ENCODE measurements around the gene TBCD. TPM values are rescaled to one million over a fixed set of nuclear protein-coding genes. Genes with fewer than 3 reads are reported as not detected.

Gene TBCD
- total and polyA plus RNA-seq, 9 of the 15 experiments (the other 6 are each of a cell fraction or from before 2014, with no cell fraction given) = 8.9 to 98.5 (median 28.0) TPM

DNA sequence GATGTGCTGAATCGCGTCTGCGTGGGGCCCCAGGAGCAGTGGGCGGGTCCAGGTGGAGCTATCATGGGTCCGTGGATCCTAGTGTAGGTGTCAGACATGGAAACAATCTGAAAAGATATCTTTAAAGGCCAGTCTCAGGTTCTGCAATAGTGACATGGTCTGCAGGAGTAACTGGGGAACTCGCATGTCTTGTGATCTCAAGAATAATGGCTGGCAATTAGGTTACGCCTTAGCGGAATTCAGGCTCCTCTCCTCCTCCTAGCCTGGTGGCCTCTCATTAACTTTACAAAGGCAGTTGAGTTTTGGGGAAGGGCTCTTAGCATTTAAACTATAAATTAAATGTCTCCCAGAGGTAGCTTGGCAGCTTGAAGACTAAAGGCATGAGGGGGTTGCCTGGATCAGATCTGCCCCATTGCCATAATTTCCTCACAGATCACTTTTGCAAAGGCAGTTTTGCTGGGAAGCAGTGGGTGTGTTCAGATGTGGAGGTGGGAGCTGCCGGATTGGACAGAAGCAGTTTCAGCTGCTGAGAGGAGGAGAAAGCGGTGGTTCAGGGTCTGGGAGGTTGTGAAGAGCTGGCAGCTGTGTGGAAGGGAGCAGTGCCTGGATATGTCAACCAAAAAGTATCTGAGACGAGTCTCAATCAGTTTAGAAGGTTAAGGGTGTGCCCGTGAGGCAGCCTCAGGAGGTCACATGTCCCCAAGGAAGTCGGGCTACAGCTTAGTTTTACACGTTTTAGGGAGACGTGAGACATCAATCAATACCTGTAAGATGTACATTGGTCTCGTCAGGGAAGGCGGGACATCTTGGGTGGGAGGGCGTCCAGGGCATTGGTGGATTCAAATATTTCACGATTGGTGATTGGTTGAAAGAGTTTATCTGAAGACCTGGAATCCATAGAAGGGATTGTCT is 2.7 kb downstream of the TBCD start (continued):
- TF ChIP-seq ZBTB1 (CRISPR knock-in tag; IDR thresholded peaks at IDR 0.05; ENCODE audit: borderline replicate concordance, low read depth) = no peak
- TF ChIP-seq LCOR (CRISPR knock-in tag; IDR thresholded peaks at IDR 0.05) = no peak
- TF ChIP-seq USF2 (CRISPR knock-in tag; IDR thresholded peaks at IDR 0.05) = peak; percentile 76
- no peak for TF ChIP-seq NR3C1 (CRISPR knock-in tag; IDR thresholded peaks at IDR 0.05)
- TF ChIP-seq MLX (CRISPR knock-in tag; conservative IDR thresholded peaks at IDR 0.05) = no peak
- TF ChIP-seq GABPB1 (CRISPR knock-in tag; IDR thresholded peaks at IDR 0.05) = no peak
- TF ChIP-seq MEF2D (tag; conservative IDR thresholded peaks at IDR 0.05; ENCODE audit: low read depth) = no peak
- peak; percentile 54; the same call in 1 of the 2 replicates for TF ChIP-seq CREM (IDR thresholded peaks at IDR 0.05; ENCODE audit: low read depth)
- TF ChIP-seq, protein P1, sequence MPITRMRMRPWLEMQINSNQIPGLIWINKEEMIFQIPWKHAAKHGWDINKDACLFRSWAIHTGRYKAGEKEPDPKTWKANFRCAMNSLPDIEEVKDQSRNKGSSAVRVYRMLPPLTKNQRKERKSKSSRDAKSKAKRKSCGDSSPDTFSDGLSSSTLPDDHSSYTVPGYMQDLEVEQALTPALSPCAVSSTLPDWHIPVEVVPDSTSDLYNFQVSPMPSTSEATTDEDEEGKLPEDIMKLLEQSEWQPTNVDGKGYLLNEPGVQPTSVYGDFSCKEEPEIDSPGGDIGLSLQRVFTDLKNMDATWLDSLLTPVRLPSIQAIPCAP (CRISPR knock-in tag; IDR thresholded peaks at IDR 0.05; ENCODE audit: borderline replicate concordance) = no peak
